HUDEP-2 (cell line): ENCODE data around the gene CMBL.
A peak's percentile ranks its signal among the peaks of the same experiment; 100 is the strongest.

Experiments
- DNase-seq, 76 experiments: peaks; one replicate each; lab custom pipeline; 2025; ENCODE audit not compliant: unreplicated experiment in 76 of 76; lab: John Stamatoyannopoulos, UW

The CMBL gene

DNA sequence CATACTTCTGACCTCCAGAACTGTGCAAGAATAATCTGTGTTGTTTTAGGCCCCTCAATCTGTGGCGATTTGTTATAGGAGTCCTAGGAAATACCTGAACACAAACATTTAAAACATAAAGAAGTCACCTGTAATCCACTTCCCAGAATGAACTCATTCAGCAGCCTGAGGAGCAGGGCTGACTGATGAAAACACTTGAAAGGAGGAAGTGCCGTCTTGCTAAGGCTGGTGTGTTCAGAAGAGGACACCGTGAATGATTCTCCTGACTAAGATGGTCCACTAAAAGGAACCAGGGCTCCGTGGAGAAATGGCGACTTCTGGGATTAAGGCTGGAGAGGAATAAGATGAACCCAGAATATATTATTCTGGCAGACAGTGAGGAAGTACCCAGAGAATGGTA, 27.1 kb upstream of the CMBL start:
- no peak for DNase-seq

DNA sequence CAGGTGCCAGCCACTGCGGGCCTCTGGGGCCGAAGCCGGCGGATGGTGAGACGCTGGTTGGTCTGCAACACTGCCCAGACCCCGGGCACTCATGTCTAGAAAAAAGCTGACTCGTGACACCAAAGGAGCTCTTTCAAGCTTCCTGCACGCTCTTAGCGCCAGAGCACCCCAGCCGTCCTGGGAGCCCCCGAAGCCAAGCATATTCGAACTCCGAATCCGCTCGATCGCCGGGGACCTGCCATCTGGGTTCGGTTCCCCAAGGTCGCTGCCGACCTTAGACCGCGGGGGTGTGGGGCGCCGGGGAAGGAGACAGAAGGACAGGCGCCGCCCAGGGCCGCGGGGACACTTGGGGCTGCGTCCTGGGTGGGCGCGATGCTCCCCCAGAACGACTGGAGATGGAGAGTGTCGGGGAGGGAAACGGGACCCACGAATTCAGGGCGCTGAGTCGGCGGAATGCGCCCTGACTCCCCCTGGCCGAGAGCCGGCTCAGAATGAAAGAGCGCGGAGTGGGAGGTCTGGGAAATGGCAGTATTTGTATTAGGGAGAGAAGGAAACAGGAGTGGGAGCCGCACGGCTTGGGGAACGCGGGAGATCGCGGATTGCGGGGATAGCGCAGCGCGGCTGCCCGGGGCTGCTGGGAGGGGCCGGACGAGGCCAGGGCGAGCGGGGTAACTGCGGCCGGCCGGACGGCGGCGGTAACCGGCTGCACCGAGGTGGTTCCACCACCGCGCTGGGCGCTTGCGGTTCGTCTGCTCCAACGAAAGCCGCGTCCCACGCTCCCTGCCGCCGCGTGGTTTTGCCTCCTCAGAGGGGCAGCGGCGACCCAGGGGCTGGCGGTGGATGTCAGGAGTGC, 25.7 kb upstream of the CMBL start:
- DNase-seq = peak in 36 of 76 experiments; percentile 4 to 56 (median 28)

DNA sequence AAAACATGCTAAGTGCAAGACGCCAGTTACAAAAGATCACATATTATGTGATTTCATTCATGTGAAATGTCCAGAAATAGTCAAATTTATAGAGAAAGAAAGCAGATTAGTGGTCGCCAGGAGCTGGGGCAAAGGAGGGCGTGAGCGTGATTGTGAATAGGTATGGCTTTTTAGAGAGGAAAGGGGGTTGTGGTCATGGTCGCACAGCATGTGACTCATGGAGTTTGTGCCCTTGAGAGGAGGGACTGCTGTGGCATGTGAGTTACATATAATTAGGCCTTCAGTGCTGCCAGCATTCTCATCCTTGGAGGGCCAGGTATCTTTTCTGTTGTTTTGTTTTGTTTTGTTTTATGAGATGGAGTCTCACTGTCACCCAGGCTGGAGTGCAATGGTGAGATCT, 24.6 kb upstream of the CMBL start:
- no peak for DNase-seq

DNA sequence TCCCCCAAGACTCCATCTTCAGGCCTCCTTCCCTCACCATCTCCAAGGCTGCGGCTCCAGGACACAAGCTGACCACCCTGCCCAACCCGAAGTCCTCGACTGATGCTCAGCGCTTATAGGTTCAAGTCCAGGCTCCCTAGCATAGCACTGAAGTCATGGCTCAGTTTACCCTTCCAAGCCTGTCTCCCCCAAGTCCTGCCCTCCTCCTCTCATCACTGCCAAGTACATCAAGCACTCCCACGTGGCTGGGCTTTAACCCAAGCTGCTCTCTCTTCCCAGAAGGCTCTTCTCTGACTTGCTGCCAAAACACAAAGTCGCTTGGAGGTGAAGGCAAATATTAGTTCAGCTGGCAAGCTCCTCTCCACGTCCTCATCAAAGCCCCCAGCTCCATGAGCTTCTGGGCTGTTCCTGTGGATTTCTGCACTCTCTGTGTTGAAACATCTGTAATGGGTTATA, 23.7 kb upstream of the CMBL start:
- DNase-seq = peak in 67 of 76 experiments; percentile 6 to 77 (median 48)

DNA sequence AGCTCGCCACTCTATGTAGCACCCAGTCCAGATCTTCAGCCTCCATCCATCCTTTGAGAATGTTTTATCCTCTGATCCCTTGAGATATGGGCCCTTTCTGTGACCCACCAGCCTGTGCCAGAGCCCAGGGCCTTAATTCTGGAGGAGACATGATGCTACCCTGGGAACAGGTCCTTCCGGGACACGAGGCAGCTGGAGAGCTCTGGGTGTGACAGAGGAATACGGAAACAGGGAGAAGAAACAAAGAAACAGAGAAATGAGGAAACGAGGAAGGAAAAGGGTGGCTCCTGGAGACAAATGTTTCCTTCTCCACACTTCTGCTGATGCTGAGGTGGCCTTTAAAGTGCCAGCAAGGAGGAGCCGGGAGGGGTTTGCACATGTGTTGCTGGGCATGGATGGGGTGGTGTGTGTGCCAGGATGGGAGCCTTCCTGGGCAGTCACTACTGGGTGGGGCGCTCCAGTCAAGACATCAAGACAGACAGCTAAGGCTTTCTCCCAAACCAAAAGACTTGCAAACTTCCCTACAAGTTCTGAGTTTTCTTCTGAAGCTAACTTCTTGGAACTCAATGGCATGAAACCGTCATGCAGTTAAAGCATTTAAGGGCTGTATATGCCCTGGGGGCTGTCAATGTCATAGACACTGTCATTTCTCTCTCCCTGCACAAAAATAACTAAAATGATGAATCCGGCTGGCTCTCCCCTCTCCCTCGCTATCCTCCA, 23.0 kb upstream of the CMBL start:
- no peak for DNase-seq

DNA sequence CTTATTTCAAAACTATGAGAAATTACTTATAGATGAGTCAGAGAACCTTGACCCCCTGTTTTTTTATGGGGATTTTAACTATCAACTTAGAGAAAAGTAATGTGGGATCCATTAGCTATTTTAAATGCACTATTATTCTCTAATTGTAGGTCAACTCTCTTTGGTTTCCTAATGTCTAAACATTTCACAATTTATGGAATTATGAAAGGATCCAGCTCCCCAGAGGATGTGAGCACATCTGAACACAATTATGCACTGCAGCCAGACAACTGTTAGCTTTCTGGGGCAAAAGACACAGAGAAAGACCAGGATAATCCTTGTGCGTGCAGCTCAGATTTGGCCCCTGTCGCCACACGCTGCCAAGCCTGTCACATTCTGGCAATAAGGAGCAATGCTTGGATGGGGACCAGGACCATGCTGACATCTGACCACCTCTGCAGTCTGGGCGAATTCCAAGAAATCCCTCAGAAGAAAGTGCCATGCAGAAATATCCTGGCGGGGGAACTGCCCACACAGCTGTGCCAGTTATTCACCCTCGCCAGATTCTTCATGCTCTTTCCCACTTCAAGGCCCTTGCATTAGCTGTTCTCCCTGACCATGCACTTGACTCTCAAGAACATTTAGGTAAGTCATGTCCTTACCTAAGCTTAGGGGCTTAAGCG, 22.2 kb upstream of the CMBL start:
- no peak for DNase-seq

DNA sequence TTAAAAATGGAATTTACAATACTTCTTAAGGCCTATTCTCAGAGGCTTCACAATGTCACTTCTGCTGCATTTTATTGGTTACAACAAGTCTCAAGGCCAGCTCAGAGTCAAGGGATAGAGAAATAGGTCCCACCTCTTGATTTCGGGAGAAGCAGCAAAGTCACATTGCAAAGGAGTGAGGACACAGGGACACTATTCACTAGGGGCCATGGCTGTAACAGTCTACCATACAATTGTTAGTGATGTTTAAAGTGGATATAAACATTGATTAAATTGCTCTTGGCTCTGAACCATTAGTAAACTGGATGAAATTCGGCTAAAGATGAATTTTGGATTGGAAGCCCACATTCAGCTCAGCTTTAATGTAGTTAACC, 21.7 kb upstream of the CMBL start:
- DNase-seq = no peak

DNA sequence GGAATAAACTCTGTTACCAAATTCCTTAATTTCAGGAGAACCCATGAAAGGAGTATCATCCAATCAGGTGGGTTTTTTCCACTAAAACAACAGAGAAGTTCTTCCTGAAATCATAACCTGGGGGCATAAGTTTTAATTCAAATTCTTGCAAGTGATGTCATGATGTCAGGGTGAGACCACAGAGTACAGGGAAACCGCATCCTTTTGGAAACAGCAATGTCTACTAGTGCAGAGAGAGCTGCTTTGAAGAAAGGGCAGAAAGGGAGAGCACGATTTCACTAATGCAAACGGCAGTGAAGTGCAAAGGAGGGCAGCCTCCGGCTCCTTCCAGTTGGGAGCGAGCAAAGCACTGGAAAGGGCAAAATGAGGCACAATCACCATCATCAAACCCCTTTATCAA, 20.6 kb upstream of the CMBL start:
- no peak for DNase-seq

DNA sequence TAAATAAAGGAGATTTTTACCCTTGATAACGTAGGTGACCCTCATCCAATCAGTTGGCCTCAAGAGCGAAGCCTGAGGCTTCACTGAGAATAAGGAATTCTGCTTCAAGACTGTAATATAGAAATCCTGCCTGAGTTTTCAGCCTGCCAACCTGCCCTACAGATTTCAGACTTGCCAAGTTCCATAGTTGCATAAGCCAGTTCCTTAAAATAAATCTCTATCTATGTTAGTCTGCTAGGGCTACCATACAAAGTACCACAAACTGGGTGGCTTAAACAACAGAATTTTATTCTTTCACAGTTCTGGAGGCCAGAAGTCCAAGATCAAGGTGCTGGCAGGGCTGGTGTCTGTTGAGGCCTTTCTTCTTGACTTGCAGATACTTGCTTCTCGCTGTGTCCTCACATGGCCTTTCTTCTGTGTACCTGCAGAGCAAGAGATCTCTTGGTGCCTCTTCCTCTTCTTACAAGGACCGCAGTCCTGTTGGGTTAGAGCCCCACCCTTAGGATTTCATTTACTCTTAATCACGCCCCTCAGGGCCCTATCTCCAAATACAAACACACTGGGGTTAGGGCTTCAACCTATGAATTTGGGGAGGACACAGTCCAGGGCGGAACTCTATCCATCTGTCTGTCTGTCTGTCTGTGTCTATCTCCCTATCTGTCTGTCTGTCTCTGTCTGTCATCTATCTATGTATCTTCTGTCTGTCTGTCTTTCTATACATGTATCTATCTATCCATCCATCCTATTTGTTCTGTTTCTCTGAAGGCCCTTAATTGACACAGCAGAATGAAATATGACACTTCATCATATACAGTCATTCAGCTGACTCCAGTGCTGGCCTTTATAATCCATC, 17.0 kb upstream of the CMBL start:
- peak in 11 of 76 experiments; percentile 13 to 37 (median 23) for DNase-seq

DNA sequence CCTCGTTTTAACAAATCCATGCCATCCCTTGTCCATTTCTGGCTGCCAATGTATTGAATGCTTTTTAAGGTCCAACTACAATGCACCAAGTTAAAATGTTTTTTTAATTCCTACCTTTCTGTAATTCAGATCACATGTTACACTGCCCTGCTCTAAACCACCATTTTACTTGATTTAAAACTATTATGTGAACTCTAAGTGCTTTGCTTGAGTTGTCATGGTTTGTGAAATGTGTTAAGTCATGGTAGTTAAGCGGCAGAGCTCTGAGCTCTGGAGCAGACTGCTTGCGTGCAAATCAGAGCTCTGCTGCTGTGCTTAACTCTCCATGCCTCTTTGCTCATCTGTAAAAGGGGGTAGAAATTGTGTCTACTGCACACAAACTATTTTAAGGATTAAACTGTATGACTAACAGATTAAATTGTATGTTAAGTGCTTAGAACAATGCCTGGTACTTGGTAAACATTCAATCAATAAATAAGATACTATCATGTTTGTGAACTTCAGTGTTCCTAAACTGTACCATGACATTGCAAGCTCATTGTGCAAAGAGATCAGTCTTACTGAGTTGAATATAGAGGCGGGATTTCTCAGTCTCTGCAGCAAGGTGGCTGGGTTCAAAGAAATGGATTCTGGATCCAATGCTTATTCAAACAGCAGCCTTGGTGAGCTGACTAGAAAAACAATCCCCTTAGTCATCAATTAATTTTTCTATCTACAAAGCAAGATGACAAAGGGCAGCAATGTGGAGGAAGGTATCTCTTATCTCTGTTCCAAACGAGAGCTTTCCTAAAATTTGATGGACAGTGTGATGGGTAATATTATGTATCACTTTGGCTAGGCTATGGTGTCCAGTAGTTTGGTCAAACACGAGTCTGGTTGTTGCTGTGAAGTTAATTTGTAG, 16.1 kb upstream of the CMBL start:
- no peak for DNase-seq

DNA sequence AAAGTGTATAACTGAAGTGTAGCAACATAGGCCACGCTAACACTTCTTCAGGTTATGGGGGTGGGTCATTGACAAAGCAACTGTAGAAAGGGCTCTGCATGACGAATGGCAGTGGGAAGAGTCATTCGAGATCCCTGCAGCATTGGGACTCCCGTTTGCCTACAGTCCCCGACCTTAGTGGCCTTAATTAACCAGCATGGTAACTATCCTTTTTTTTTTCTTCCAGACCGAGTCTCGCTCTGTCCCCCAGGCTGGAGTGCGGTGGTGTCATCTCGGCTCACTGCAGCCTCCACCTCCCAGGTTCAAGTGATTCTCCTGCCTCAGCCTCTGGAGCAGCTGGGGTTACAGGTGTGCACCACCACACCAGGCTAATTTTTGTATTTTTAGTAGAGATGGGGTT, 14.2 kb upstream of the CMBL start:
- DNase-seq = no peak

DNA sequence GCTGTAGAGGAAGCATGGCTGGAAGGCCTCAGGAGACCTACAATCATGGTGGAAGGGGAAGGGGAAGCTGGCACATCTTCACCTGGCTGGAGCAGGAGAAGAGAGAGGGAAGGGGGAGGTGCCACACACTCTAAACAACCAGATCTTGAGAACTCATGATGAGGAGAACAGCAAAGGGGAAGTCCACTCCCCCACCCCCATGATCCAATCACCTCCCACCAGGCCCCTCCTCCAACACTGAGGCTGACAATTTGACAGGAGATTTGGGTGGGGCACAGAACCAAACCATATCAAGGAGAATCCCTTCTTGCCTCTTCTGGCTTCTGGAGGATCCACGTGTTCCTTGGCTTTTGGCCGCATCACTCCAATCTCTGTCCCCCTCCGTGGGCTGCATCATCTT, 13.1 kb upstream of the CMBL start:
- peak in 47 of 76 experiments; percentile 5 to 59 (median 29) for DNase-seq

DNA sequence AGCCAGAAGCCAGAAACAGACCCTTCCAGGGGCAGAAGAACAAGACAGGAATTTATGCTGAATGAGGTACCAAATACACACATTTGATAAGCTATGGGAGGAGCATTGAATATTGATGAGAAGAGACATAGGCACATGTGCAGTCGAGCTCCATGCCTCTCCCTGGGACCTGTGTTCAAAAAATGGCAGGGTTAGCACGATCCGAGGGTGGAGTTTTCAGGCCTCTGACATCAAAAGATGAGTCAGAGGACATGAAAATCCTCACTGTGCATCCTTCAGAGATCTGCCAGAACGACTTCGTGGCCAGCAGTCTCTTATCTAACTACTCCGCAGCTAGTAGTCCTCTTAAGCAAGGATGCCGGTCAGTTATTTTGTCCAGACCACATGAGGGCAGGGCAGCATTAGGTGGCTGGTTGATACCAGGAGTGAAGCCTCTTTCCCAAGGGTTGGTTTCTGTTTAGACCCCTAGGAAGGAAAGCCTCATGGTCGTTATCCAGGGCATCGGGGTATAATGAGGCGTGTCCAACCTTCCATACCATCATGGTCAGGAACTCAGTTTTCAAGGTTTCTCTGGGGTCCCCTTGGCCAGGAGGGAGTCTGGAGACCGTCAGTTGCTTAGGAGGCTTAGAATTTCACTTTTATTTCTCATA, 11.6 kb upstream of the CMBL start:
- DNase-seq = peak in 61 of 76 experiments; percentile 7 to 75 (median 41)

DNA sequence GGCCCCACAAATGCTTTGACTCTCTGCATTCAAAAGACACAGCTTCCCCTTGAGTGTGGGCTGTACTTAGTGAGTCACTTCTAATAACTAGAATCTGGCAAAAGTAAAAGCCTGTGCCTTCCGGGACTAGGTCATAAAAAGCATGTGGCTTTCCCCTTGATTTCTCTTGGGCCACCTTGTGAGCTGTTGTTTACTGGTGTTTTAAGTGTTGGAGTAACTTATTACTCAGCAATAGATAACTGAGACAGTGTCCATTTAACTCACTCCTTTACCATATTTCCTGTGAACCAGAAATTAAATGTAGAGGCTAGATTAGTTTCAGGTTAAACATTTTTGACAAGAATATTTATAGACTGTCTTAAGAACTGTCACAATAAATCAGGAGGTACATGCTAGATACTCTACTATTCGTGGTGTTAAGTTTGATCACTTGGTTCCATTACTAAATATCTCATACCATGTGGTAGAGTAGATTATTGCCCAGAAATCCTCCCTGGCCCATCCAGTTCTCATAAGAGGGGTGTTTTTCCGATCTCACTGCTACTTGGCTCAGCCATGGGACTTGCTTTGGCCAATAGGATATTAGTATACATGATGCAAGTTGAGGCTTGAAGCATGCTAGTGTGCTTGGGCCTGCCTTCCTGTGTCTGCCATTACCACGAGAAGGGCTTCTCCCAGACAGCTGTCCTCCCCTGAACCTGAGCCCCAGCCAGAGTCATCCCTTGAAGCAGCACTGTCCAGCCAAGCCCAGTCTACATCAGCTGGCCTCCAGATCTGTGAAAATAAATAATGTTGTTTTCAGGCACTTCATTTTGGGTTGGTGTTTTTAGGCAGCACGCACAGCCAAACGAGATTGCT, 10.4 kb upstream of the CMBL start:
- peak in 1 of 76 experiments; percentile 8 for DNase-seq

DNA sequence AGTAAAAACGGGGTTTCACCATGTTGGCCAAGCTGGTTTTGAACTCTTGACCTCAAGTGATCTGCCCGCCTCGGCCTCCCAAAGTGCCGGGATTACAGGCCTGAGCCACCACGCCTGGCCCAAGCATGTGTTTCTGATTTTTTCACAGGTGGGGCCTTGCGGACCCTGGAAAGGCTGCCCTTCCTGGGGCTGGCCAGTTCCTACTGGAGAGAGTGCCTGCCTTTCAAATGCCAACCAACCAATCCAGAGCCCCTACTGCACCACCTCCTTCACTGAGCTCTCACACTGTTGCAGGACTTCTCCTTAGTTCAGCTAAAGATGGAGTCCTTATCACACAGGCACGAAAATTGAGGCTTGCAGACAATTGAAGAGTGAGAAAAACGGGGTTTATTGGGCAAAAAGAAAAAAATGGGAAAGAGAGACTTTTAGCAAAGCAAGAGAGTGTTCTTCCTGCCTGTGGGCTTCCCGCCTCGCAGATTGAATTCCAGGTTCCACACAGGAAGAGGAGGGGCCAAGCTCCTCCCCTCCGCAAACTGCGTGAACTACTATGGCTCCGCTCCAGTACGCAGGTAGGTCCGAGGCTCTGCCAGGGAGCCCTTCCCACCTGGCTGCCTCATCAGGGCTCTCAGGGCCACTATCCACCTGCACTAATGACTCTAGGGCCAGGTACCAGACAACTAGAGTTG, 8.3 kb upstream of the CMBL start:
- no peak for DNase-seq

DNA sequence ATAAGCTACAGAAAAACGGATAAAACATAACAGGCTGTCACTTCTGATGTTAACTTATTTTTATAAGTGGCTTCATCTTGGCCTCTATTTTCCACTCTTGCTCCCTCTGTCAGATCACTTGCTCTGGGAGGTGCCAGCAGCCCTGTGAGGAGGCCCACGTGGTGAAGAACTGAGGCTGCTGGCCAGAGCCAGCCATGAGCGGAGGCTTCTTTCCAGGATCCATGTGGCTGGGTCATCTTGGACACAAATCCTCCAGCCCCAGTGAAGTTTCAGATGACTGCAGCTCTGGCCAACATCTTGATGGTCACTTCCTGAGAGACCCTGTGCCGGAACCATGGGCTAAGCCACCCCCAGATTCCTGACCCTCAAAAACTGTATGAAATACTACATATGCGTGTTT, 7.5 kb upstream of the CMBL start:
- DNase-seq = no peak

DNA sequence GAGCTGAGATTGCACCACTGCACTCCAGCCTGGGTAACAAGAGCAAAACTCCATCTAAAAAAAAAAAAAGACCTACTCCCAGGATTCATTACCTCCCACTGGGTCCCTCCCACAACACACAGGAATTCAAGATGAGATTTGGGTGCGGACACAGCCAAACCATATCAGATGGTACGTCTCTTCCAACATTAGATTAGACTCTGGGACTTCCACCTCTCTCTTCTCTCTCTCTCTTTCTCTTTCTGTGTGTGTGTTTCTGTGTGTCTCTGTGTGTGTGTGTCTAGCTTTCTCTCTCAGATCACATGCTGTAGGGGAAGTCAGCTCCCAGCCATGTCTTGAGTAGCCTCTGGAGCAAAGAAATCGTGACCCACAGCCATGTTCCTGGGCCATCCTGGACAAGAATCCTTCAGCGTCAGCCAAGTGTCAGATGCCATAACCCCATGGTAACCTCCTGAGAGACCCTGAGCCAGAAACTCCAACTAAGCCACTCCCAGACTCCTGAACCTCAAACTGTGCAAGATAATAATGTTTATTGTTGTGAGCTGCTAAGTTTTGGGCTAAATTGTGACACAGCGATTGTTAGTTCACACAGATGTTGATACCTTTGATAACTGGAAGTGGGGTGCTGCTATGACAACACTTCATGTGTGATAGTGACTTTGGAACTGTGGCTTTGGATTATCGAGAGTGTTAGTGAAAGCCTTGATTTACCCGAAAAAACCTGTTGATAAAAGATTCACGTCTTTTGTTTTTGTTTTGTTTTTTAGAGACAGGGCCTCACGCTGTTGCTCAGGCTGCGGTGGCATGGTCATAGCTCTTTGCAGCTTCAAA, 4.1 kb upstream of the CMBL start:
- no peak for DNase-seq
